K562 (cell line): ENCODE measurements around the gene ALDH7A1. TPM values are rescaled to one million over a fixed set of nuclear protein-coding genes. Genes with fewer than 3 reads are reported as not detected.

Experiments
- ATAC-seq: fragments of 200-7000 bp; cut with Tn5 transposase; 3 replicates; pipeline ENCODE4 v1.9.1; 2020; ENCODE audit warnings: moderate library complexity
- BruUV-seq: library from RNA; stranded (reverse); fragments of 400-500 nt; replicated peaks from 2 replicates; lab custom pipeline; 2021; lab: Mats Ljungman, UMichigan
- CTCF ChIA-PET: fragments of 300-600 bp; formaldehyde crosslinking; extraction: SDS; loops from one replicate; lab custom pipeline; 2021; ENCODE audit warnings: low intra/inter-chr PET ratio; lab: Yijun Ruan, JAX
- POLR2A ChIA-PET: fragments of 300-600, 350-650 bp; sonication (Branson Sonifier 250); formaldehyde crosslinking; extraction: SDS; loops from one replicate; lab custom pipeline; 2021; ENCODE audit warnings: antibody characterized with exemption, inconsistent platforms; lab: Yijun Ruan, JAX
- DNase-seq, 4 experiments: peaks; one replicate each; pipeline versions ENCODE4 v3.0.0 to v3.0.0-alpha.2; 2011 to 2018; ENCODE audit warnings: low spot score in 3 of 4, mixed read lengths in 3 of 4; ENCODE audit errors: extremely low read depth in 1 of 4
- FAIRE-seq: peaks from 2 replicates; lab custom pipeline; 2011; peaks lifted over from hg19 to GRCh38; lab: Jason Lieb, UNC
- H2AFZ ChIP-seq: 2 replicates; pipeline ENCODE4 v1.6.0; 2011; ENCODE audit warnings: low read depth, low read length, control low read depth, inconsistent platforms
- H3K27ac ChIP-seq: fragments of 200-600 bp; 3 replicates; pipeline ENCODE4 v1.8.0; 2011; ENCODE audit warnings: low read depth, mild to moderate bottlenecking, control low read depth, inconsistent platforms, low read length, moderate library complexity, mixed read lengths; ENCODE audit errors: extremely low read depth
- H3K27me3 ChIP-seq, 2 experiments: fragments of 300-600 bp in 1 of 2; 2 replicates in 1 of 2; 3 replicates in 1 of 2; pipeline versions ENCODE4 v1.6.0 to v1.8.0; 2011; ENCODE audit warnings: inconsistent platforms in 2 of 2, low read length in 2 of 2, mild to moderate bottlenecking in 1 of 2, mixed read lengths in 1 of 2, moderate library complexity in 1 of 2; ENCODE audit not compliant: control insufficient read depth in 2 of 2, insufficient read depth in 2 of 2
- H3K36me3 ChIP-seq: fragments of 300-600 bp; 3 replicates; pipeline ENCODE4 v1.8.0; 2011; ENCODE audit warnings: mild to moderate bottlenecking, low read length, inconsistent platforms; ENCODE audit not compliant: control insufficient read depth, insufficient read depth
- H3K4me1 ChIP-seq, 2 experiments: fragments of 200-600 bp in 1 of 2; replicated peaks in 1 of 2; 2 replicates in 1 of 2; 3 replicates in 1 of 2; pipeline versions ENCODE4 v1.5.1 to v1.8.0; 2011; ENCODE audit warnings: inconsistent platforms in 2 of 2, low read length in 2 of 2, mild to moderate bottlenecking in 1 of 2, mixed read lengths in 1 of 2, moderate library complexity in 1 of 2; ENCODE audit not compliant: control insufficient read depth in 2 of 2, insufficient read depth in 2 of 2
- H3K4me2 ChIP-seq: 2 replicates; pipeline ENCODE4 v1.6.1; 2011; ENCODE audit warnings: low read length, control low read depth, inconsistent platforms, mixed read lengths; ENCODE audit not compliant: insufficient read depth
- H3K4me3 ChIP-seq: fragments of 200-600 bp; sonication (generic), shearing (Covaris generic); 2 replicates; pipeline ENCODE4 v1.5.1; 2016; ENCODE audit warnings: control low read depth, inconsistent platforms
- H3K79me2 ChIP-seq: fragments of 200-600 bp; 3 replicates; pipeline ENCODE4 v1.8.0; 2011; ENCODE audit warnings: low read length, inconsistent platforms; ENCODE audit not compliant: control insufficient read depth, insufficient read depth
- H3K9ac ChIP-seq, 2 experiments: 2 replicates each; pipeline versions ENCODE4 v1.6.0 to v1.6.1; 2011; ENCODE audit warnings: low read depth in 2 of 2, low read length in 2 of 2, control low read depth in 1 of 2, inconsistent platforms in 1 of 2, mild to moderate bottlenecking in 1 of 2, mixed read lengths in 1 of 2; ENCODE audit not compliant: insufficient read depth in 1 of 2
- H3K9me1 ChIP-seq: one replicate; pipeline ENCODE4 v1.6.0; 2011; ENCODE audit warnings: inconsistent platforms, mild to moderate bottlenecking, low read length, moderate library complexity; ENCODE audit not compliant: control insufficient read depth, insufficient read depth
- H3K9me3 ChIP-seq: replicated peaks from 2 replicates; pipeline ENCODE4 v1.5.1; 2011; ENCODE audit warnings: low read depth, low read length, inconsistent platforms; ENCODE audit not compliant: control insufficient read depth, insufficient read depth
- H4K20me1 ChIP-seq: replicated peaks from 2 replicates; pipeline ENCODE4 v1.6.1; 2011; ENCODE audit warnings: low read length, inconsistent platforms, mixed read lengths; ENCODE audit not compliant: control insufficient read depth, insufficient read depth
- DLX4 ChIP-seq: fragments of 250-450 bp; sonication (Bioruptor Pico); IDR thresholded peaks from 2 replicates; pipeline ENCODE4 v1.6.1; 2021; ENCODE audit warnings: mild to moderate bottlenecking
- NFIC ChIP-seq: fragments of 450-650 bp; IDR thresholded peaks from 2 replicates; pipeline ENCODE4 v1.6.1; 2017; ENCODE audit warnings: mild to moderate bottlenecking, inconsistent platforms
- ZNF282 ChIP-seq: sonication (generic); formaldehyde crosslinking; IDR thresholded peaks from 2 replicates; pipeline ENCODE4 v1.8.1; 2023; ENCODE audit warnings: missing genetic modification reagents
- ZNF431 ChIP-seq: sonication (generic); formaldehyde crosslinking; IDR thresholded peaks from 2 replicates; pipeline ENCODE4 v1.8.0; 2022; ENCODE audit warnings: mild to moderate bottlenecking, missing genetic modification reagents
- WGBS: fragments of 100-300 bp; shearing (Covaris generic); methylation state at CpG from one replicate; pipeline ENCODE4 v1.1.6; 2016; ENCODE audit warnings: low coverage, mixed read lengths; ENCODE audit not compliant: insufficient coverage; ENCODE audit errors: missing lambda C conversion rate; 5-methylcytosine and 5-hydroxymethylcytosine counted together
- in situ Hi-C: fragments of 300-500 bp; cut with MboI; formaldehyde crosslinking; loops from 4 replicates; pipeline ENCODE4 v1.15.0; 2018; ENCODE audit warnings: inconsistent platforms, mixed read lengths
- intact Hi-C: fragments of 100-400 bp; cut with micrococcal nuclease; formaldehyde crosslinking; loops from 2 replicates; pipeline ENCODE4 v1.14.2; 2022
- polyA plus RNA-seq, 8 experiments: library from polyadenylated mRNA; depleted of rRNA in 4 of 8; stranded (reverse) in 5 of 8; unstranded in 3 of 8; fragments of >200 nt; fragmentation: Nextera tagmentation in 2 of 8; fragmentation: Illumina TruSeq in 1 of 8; extraction: Ambion mirVana in 2 of 8; extraction: Trizol in 1 of 8; gene quantifications; 2 replicates each; pipeline versions ENCODE4 v1.2.1 to v1.2.3, GENCODE V29; 2011 to 2014; ENCODE audit warnings: inconsistent platforms in 1 of 8, missing spikeins in 1 of 8
- total RNA-seq, 7 experiments: library from RNA; depleted of rRNA in 6 of 7; stranded (reverse); fragments of >200 nt in 6 of 7; fragmentation: Illumina TruSeq in 2 of 7; extraction: Trizol in 2 of 7; gene quantifications; 2 replicates each; pipeline versions ENCODE4 v1.2.1 to v1.2.3, GENCODE V29; 2011 to 2021; ENCODE audit warnings: low replicate concordance in 1 of 7

The ALDH7A1 gene
- total and polyA plus RNA-seq, 9 of the 15 experiments (the other 6 are each of a cell fraction or from before 2014, with no cell fraction given): 0.04 to 0.49 TPM; not detected in 7

- Histone ChIP-seq H4K20me1 (no peaks in the 10 kb centered on the region; the same call in 1 of the 2 replicates), H3K27ac (no peak overlapping the region), H2AFZ (no peak overlapping the region), H3K9me3 (no peaks in the 10 kb centered on the region), H3K4me2 (no peak overlapping the region), H3K27me3 (no peaks in the 10 kb centered on the region), H3K4me1 (peaks cover 13 to 59% of the 10 kb centered on the region in 2 experiments), H3K9me1 (no peaks in the 10 kb centered on the region), H3K4me3 (no peak overlapping the region), H3K9ac (no peak overlapping the region), H3K36me3 (no peaks in the 10 kb centered on the region), H3K79me2 (no peaks in the 10 kb centered on the region)
- in situ Hi-C loops (no loop called here), intact Hi-C loops (loop anchor here (10.0 kb wide), 1 partner anchor 1862 kb away; no protein-coding TSS in a partner anchor)
- no TSS peak for BruUV-seq
- ATAC-seq (no peak), DNase-seq (no peak), FAIRE-seq (no peak)
- ChIA-PET POLR2A (interaction anchor here (2.0 kb wide), 1 partner anchor 9 kb away, joined by 4 read pairs; no protein-coding TSS in a partner anchor), CTCF (no interaction called here)
- no peak for TF ChIP-seq ZNF282
- TF ChIP-seq ZNF431 (CRISPR knock-in tag): no peak
Measured at GRCh38 chr5:126516852-126517251, 78.2 kb downstream of the ALDH7A1 start.

- ATAC-seq (no peak), FAIRE-seq (no peak)
- Histone ChIP-seq H3K9me1 (no peaks in the 10 kb centered on the region), H2AFZ (no peak overlapping the region), H3K27me3 (no peaks in the 10 kb centered on the region), H3K36me3 (no peaks in the 10 kb centered on the region), H3K9ac (peak overlapping the region in 1 of 2 experiments; percentile 83; a peak in 1 of 4 replicates), H3K27ac (peak overlapping the region; percentile 98; the same call in 2 of the 3 replicates), H3K9me3 (no peaks in the 10 kb centered on the region), H3K4me2 (no peak overlapping the region), H3K4me3 (no peak overlapping the region), H3K79me2 (no peaks in the 10 kb centered on the region), H4K20me1 (no peaks in the 10 kb centered on the region; the same call in 1 of the 2 replicates)
- ChIA-PET CTCF (no interaction called here), POLR2A (interaction anchor here (1.0 kb wide), 1 partner anchor 8 kb away, joined by 3 read pairs; no protein-coding TSS in a partner anchor)
- in situ Hi-C loops: no loop called here
- WGBS: 67% methylated on average over 1 of the region's 1 CpG
- no TSS peak for BruUV-seq
- intact Hi-C loops: loop anchor here (10.0 kb wide), 1 partner anchor 1861 kb away; no protein-coding TSS in a partner anchor
- TF ChIP-seq NFIC (peak; percentile 69), DLX4 (CRISPR knock-in tag) (no peak)
- TF ChIP-seq, all 486 proteins: peak for 1
- peaks cover 13 to 55% of the 10 kb centered on the region in 2 experiments for H3K4me1 ChIP-seq
- no peak for DNase-seq
Measured at GRCh38 chr5:126516133-126516532, 78.9 kb downstream of the ALDH7A1 start.
